Bone marrow (tissue), 2 donors: Measurements from ENCODE around the gene RUNX2.

ENCODE experiments used
- DNase-seq, 2 donors: peaks; one replicate each; lab custom pipeline; 2025; lab: John Stamatoyannopoulos, UW

The RUNX2 gene

DNA sequence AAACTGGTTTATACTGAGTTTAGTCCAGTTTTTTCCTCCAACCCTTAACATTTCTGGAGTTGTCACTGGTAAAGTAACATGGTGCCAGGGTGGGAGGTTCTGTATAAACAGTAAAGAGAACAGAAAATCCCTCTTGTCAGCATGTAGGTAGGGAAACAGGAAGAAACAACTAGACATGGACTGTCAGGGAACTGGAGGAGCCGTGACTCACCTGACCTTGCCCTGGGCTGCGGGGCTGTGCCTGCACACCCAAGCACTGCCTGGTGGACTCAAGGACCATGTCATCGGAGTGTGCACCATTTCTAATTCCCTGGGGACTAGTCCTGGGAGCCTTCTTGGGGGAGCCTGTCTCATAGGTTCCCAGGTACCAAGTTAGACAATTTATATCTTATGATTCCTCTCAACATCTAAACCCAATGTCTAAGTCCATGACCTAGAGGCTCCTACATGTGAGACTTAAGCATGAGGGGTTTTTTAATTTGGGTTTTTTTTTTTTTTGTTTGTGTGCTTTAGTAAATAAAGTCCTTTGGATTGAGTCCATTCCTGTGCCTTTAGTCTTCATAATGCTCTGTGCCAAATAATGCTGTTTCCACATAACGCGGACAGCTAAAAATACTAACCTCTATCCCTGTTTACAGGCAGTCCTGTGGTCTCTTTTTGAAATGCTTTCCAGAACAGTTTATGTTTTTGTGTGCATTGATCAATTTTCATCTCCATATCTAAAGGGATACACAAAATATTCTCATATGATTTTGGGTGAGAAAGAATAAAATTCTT lies 186.5 kb downstream of the RUNX2 start:
- DNase-seq: no peak

DNA sequence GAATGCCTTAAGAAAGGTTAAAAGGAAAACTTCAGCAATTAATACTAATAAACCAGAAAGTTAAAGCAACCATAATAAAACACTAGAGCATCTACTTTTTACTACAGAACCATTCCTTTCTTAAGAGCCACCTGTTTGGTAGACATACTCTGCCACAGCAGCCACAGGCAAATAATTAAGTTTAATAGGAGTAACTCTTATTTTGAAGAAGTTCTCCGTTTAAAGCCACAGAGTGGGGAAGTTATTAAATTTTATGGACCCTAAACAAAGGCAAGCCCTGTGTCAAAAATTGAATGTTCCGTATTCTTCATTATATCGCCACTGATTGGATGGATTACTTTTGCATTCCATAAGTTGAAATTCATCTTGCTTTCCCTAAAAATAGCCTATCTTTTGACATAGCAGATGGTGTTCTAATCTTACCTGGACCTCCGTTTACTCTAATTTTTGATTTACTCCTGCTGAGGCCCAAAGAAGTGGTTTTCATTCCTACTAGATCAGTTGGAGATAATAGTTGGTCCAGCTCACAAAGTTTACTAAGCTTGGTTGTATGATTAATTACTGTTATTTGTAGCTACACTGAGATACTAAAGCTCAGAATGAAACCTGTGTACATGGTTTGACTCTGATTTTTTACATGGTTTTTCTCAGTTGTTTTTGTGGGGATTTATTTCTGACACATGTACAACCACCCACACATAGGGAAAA lies 190.0 kb downstream of the RUNX2 start:
- no peak for DNase-seq

DNA sequence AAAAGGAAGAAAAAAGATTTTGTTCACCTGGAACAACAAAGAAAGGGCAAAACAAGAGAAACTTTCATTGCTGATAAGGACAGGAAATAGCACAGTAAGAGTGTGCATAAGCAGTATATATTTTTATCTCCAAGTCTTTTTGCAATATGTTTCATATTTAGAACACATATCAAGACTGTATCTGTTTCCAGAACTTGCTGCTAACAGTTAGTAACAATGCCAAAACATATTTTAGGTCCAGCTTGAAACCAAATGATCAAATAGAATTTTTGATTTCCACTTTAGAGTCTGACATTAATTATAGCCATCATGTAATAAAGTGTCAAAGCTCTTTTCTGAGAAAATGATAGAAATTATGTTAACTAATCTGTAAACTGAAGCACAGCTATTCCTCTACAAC lies 193.1 kb downstream of the RUNX2 start:
- DNase-seq: no peak

DNA sequence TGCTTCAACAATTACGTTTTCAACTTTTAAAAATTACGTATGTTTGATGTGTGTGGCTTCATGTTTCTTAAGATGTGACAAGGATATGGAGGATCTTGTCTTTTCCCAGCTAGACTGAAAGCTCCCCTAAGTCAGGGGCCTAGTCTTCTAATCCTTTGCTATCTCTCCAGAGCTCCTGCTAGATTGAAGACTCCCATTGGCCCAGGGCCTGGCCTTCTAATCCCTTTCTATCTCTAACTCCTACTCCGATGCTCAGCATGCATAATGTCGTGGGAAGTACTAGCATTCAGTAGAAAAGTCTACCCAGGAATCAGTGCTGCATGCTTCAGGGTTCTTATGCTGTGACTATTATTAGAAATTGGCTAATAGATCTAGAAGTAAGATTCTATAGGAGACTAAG lies 194.4 kb downstream of the RUNX2 start:
- no peak for DNase-seq

DNA sequence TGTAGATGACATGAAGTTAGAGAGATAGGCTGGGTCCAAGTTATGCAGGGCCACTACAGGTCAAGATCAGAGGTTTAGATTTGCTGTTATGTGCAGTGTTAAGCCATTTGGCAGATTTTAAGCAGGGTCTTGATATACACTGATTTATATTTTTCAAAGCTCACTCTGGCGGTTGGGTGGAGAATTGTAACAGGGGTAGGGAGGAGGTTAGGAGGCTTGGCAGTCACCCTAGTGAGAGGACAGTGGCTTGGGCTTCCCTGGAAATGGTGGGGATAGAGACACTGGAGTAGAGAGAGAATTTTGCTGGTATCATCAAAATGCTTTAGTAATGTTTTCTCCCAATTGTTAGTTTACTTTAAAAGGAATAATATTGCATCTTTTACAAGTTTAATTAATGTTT lies 199.1 kb downstream of the RUNX2 start:
- no peak for DNase-seq

DNA sequence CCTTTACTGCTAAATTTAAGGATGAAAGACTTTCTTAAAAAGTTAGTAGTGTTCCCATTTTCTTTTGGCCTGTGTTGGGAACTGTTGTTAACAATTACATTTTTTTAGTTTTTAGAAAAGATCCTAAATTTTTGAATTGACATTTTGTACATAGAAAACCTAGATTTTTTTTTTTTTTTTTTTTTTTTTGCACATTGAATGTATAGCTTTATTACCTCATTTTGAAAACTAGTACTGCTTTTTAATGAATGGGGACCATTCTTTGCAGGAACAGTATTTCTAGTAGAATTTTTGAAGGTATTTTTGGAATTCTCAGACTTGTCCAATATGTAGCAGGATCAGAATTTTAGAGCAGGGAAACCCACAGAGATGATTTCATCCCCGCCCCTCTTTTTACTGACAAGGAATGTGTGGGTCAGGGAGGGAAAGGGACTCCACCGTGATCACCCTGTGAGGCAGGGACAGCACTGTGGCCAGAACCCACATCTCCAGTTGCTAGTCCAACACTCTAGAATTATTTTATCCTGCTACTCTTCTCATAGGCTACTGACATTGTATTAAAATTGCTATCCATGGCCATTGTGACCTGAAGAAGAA lies 204.0 kb downstream of the RUNX2 start:
- no peak for DNase-seq

DNA sequence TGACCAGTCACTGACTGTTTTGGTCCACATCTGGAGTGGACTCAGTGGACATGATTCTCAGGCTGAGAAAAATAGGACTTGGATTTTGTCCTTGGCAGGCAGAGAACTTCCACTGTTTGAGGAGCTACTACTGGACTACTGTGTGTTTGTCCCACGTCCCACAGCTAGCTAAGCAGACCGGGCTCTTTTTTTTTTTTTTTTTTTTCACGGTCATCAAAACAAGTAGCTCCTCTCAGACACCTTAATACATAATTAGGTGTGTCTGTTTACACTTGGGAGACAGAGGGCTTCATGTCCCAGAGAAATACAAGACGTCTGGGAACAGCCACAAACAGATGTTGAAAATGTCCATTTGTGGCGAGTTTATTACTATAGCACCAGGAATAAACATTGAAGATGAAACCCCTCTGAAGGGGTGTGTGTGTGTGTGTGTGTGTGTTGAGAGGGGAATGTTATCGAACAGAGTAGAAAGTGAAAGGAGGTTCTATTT lies 204.6 kb downstream of the RUNX2 start:
- peak in 1 of 2 donors; percentile 14 for DNase-seq

DNA sequence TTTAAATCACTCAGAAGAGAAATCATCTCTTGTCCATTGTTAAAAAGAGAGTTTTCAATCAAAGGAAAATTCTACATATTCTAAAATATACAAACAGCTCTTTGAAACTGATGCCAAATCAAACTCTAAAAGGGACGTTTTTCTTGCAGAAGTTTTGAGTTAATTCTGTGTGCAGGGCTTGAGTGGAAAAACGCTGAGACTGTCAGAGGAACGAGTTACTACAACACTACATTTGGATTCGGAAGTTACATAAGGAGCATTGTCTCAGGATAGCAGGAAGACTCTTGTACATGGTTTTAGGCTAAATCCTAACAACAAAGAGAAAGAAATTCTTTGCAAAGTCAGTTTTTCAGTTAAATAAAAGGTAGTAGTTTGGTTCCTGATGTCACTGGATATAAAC lies 205.3 kb downstream of the RUNX2 start:
- DNase-seq: no peak

DNA sequence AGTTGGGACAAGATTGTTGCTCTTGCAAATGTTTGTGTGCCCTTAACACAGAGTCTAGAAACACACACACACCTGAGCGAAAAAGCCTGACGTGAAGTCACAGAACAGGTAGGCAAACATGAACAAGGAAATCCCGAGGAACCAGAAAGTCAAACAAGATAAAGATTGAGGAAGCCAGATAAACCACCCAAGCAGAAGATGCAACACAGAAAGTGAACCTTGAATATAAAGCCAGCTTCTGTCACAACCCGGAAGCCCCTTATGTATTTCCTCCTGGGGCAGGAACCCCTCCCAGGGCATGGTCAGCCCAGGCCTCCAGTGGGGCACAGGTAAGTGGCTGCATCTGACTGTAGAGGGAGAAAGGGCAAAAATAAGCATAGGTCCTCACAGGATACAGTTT lies 207.8 kb downstream of the RUNX2 start:
- DNase-seq: no peak

DNA sequence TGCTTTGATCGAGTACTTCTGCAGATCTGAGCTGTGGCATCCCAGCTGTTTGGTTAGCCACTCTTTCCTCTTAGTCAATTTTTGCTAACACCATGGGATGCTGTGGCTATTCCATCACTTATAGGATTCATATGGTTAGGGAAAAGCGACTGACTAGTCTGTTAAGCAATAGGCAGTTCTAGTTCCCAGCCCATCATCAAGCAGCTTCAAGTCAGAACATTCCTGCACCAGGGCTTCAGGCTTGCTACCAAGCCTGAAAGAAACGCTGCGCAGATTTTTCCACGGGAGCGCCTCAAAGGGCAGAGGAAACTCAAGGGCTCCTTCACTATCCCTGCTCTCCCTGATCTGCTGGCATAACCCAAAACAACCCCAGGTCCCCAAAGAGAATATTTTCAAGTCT lies 209.4 kb downstream of the RUNX2 start:
- no peak for DNase-seq

DNA sequence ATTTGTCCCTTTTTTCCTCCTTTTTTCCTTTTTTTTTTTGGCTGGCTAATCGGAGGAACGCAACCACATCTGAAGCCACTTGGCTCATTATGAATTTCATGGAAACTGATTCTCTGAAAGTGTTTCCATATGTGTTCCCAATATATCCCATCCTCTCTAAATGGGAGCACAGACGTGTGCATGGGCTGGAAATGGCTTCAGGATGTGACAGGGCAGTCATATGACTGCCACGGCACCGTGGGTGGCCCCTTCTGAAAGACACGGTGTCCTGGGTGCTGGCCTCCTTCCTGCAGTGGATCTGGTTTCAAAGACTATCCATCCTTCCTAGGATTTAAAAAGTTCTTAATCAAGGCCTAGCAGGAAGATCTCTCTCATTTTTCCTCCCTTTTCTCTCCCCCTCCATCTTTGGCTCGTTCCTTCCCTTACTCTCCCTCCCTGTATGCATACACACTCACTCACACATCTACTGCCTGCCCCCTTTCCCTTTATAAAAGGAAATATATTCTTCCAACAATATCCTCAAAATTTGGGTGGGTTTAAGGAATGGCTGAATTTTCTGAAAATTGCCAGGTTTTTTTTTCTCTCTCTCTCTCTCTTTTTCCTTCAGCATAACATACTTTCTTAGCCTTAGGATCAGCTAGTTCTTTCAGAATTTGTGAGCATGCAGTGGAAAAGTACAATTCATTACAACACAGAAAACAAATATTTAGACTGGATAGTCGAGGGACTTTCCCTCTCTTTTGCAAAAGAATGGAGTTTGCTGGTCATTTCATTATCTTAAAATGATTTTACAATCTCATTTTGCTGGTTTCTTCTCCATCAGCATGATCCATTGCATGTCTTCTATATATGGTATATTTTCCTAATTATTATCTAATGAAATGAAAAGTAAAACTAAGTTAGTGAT lies 210.8 kb downstream of the RUNX2 start:
- no peak for DNase-seq

DNA sequence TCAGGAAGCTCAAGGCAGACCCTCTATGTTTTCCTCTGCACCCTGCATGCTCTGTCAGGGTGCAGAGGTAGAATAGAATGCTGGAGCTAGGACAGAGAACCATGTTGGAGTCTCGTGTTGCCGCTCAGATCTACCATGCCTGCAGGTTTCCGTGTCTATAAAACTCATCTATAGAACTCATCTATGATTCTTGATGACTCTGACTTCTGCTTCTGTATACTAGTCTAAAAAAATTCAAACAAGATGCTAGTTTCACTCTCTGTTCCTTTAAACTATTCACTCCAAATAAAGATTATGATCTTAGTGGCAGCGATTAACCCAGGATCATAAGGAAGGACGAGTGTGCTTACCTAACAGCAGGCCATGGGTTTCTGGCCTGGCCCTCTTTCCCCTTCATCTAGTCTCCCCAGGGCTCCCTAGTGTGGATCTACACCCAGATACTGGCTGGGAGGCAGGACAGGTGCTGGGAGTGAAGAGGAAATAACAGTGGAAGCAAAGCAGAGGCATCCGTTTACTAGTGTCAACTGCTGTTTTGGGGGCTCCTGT lies 212.3 kb downstream of the RUNX2 start:
- DNase-seq: no peak

DNA sequence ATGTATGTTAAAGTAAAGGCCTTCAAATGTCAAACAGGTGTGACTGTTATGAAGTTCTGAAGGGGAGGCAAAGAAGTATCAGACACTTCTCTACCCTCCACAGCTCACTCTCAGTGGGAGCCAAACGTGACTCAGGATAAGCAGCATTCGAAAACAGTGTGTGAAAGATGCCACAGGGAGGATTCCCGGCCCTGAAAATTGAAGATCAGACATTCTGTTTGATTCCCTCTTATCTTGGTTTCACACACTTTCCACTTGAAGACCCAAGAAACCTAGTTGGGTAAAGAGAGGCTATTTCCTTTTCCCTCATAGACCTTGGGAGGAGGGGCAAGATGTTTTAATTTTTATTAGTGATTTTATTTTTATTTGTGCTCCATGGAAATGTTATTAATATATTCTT lies 213.8 kb downstream of the RUNX2 start:
- DNase-seq: no peak

DNA sequence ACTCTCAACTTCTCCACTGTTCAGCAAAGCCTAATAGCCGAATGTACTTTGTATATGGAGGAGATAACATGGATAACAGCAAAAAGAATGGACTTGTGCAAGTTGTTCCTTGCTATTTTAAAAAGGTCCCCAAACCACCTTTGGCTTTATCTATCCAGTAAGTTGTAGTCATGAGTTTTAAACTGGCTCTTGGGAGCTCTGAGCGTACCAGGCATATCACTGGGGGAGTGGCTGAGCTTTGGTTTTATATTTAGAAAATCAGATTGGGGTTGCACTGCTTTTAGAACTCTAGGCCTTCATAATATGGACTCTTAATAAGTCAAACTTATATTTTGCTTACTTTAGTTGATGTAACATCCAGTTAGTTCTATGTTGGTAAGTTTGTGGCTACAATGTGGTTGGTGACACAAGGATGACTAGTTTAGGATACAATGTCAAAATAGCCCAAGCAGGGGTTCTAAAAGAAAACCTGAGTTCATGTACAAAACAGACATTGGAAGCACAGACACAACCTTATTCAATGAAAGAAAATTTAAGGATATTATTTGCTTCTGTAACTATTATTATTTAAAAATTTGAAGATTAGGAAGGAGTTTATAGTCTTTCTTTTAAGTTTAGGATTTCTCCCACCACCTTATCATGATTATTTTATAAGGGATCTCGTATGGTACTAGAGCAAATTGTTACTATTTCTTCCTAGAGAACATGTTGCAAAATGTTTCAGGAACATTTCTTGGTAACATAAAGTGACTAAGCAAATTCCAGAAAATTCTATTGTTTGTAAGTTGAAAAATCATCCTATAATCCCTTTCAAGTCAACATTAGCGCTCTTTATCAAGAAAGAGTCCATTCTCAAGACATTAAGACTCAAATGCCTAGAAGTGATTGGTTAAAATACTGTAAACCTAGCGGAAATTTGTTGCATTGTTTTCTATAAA lies 215.4 kb downstream of the RUNX2 start:
- no peak for DNase-seq

DNA sequence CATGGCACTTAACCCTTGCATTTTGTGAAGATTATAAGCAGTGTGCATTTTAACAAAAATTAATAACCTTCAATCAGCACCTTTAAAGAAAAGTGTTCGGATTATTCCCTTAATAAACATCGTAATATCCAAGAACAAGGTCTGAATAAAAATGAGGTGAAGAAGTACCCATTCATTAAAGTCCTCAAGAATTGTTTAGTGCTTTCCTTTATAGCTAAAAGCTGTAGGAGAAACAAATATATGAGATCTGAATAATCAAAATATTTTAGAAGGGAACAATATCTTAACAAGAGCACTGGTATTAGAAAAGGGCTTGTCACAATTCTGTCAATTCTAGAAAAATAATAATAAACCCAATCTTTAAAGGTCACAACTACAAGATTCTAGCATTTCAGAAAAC lies 217.3 kb downstream of the RUNX2 start:
- DNase-seq: no peak

DNA sequence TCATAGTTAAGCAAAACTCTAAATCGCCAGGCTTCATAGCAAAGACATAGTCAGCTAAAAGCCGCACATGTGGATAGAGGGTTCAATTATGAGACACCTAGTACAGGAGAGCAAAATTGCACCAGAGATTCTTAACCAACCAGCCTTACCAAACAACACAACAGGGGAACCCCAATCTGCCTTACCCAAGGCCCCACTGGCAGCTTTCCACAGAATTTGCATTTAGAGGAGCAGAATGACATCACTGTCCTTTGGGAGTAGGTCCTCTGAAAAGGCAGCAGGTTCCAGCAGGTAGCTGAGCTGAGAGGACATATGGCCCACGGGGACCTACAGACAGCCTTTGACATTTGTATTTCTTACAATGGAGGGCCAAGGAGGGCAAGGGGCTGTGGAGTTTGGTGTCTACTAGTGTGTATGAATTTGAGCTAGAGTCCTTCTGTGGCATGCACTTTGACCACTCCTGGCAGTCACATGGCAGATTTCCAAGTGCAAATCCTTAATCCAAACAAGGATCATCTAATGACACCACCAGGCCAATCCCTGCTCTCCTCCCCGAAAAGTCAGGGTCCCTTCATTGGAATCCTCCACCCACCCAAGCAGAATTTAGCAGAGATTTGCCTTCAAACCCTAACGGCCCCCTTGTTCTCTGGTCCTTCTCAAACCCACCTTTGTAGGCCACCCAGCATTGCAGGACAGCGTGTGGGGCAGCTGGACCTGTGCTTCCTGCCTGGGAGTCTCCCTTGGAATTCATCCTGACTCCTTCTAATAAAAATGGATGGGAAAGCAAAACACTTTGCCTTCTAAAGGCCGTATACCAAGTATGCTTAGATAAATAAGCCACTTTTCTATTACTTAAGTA lies 220.8 kb downstream of the RUNX2 start:
- no peak for DNase-seq

DNA sequence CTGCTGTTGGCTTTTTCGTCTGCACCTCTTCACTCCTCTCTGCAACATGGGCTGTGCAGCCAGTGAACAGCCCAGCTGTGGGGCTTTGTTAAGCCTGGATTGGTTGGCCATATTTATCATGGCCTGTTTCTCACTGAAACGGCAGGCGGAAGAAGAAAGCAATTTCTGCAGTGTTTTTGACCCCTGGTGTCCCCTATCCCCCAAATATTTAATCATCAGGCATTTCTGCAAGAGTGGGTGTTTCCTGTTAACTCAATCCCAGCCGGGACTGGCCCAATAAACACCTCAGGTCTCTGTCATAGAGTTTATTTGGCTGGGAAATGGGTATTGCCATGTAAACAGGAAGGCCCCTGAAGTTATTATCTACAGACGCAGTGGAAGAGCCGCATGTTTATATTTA lies 224.4 kb downstream of the RUNX2 start:
- no peak for DNase-seq

DNA sequence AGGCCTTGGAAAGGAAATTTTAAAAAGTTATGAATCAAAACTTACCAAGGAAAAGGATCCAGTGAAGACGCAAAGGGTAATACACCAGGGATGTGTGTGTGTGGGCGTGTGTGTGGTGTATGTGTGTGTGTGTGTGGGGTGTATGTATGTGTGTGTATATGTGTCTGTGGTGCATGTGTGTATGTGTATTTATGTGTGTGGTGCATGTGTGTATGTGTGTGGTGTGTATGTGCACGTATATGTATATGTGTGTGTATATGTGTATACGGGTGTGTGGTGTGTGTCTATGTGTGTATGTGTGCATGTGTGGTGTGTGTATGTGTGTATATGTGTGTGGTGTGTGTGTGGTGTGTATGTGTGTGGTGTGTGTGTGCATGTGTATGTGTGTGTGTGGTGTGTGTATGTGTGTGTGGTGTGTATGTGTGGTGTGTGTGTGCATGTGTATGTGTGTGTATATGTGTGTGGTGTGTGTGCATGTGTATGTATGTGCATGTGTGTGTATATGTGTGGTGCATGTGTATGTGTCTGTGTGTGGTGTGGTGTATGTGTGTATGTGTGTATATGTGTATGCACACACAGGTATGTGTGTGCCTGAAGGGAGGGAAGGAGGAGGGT lies 225.7 kb downstream of the RUNX2 start:
- DNase-seq: no peak

DNA sequence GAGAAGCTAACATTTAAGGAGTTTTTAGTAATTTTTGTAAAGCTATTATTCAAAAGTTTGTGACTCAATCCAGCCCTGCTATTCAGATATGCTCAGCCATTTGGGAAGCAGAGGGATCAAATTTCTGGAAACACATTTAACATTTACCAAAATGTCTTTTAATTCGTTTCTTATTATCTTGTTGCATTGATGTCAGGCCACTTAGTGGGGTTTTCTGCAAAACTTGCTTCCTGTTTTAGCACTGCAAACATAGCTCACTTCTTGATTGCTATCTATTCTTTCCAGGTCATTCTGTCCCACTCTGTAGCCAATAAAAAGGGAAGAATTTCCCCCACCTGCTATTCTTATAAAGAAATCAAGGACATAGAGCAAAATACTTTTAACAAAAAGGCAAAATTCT lies 226.5 kb downstream of the RUNX2 start:
- DNase-seq: peak in 1 of 2 donors; percentile 26
